OCI-LY1 (cell line): ENCODE data around the gene PTPRS.

Experiments
- H2AFZ ChIP-seq: fragments of 200-600 bp; sonication (generic), shearing (Covaris generic); 2 replicates; pipeline ENCODE4 v1.6.0; 2014; ENCODE audit warnings: antibody characterized with exemption, mild to moderate bottlenecking, low read length
- H3F3A ChIP-seq: fragments of 200-600 bp; sonication (generic), shearing (Covaris generic); 2 replicates; pipeline ENCODE4 v1.6.0; 2014; ENCODE audit warnings: mild to moderate bottlenecking, antibody characterized with exemption, low read length, moderate library complexity; ENCODE audit not compliant: insufficient read depth
- H3K27ac ChIP-seq: fragments of 200-600 bp; sonication (generic); 2 replicates; pipeline ENCODE4 v1.5.1; 2014; ENCODE audit warnings: low read length, mixed run types, mild to moderate bottlenecking, low read depth; ENCODE audit not compliant: poor library complexity, severe bottlenecking
- H3K27me3 ChIP-seq: fragments of 200-600 bp; sonication (generic); 2 replicates; pipeline ENCODE4 v1.6.0; 2014; ENCODE audit warnings: antibody characterized with exemption, mild to moderate bottlenecking, low read length, moderate library complexity; ENCODE audit not compliant: insufficient read depth
- H3K36me3 ChIP-seq: fragments of 200-600 bp; sonication (generic); 2 replicates; pipeline ENCODE4 v1.6.1; 2014; ENCODE audit warnings: mild to moderate bottlenecking, antibody characterized with exemption, low read length, moderate library complexity, mixed read lengths; ENCODE audit not compliant: insufficient read depth
- H3K4me1 ChIP-seq: fragments of 200-600 bp; sonication (generic); 2 replicates; pipeline ENCODE4 v1.5.1; 2014; ENCODE audit warnings: mild to moderate bottlenecking, low read length, moderate library complexity; ENCODE audit not compliant: insufficient read depth, severe bottlenecking
- H3K4me2 ChIP-seq: fragments of 200-600 bp; sonication (generic), shearing (Covaris generic); 2 replicates; pipeline ENCODE4 v1.6.1; 2014; ENCODE audit warnings: low read length
- H3K4me3 ChIP-seq: fragments of 200-600 bp; sonication (generic); 2 replicates; pipeline ENCODE4 v1.5.1; 2014; ENCODE audit warnings: low read length, low read depth, mild to moderate bottlenecking, mixed read lengths; ENCODE audit not compliant: poor library complexity, severe bottlenecking
- H3K79me2 ChIP-seq: fragments of 200-600 bp; shearing (Covaris generic); 2 replicates; pipeline ENCODE4 v1.6.1; 2016; ENCODE audit warnings: mixed run types, low read length, mixed read lengths; ENCODE audit not compliant: insufficient read depth
- H3K9ac ChIP-seq: fragments of 200-600 bp; sonication (generic), shearing (Covaris generic); 2 replicates; pipeline ENCODE4 v1.6.1; 2014; ENCODE audit warnings: mild to moderate bottlenecking, low read length, mixed read lengths
- H3K9me2 ChIP-seq: fragments of 200-600 bp; sonication (generic), shearing (Covaris generic); 2 replicates; pipeline ENCODE4 v1.6.1; 2014; ENCODE audit warnings: low read depth, mild to moderate bottlenecking, low read length, mixed read lengths
- H3K9me3 ChIP-seq: fragments of 200-600 bp; shearing (Covaris generic); 2 replicates; pipeline ENCODE4 v1.6.1; 2014; ENCODE audit warnings: low read length, mixed read lengths
- H4K20me1 ChIP-seq: fragments of 200-600 bp; sonication (generic), shearing (Covaris generic); 2 replicates; pipeline ENCODE4 v1.6.0; 2016; ENCODE audit warnings: mild to moderate bottlenecking, low read length; ENCODE audit not compliant: insufficient read depth
- CTCF ChIP-seq: fragments of 200-600 bp; sonication (generic), shearing (Covaris generic); IDR thresholded peaks from 2 replicates; pipeline ENCODE4 v1.5.1; 2017; ENCODE audit warnings: mild to moderate bottlenecking, antibody characterized with exemption, low read length, moderate library complexity, mixed read lengths
- EZH2 ChIP-seq: fragments of 200-600 bp; sonication (generic), shearing (Covaris generic); IDR thresholded peaks from 2 replicates; pipeline ENCODE4 v1.8.0; 2017; ENCODE audit warnings: borderline replicate concordance, mixed run types, mild to moderate bottlenecking, antibody characterized with exemption, low read length, moderate library complexity, mixed read lengths

Gene PTPRS

GRCh38 chr19:5316138-5316537, 24.5 kb downstream of the PTPRS start:
- H3K79me2 ChIP-seq = no peaks in the 10 kb centered on the region
- TF ChIP-seq CTCF (no peak), EZH2 (no peak)
- H2AFZ ChIP-seq = no peak overlapping the region

GRCh38 chr19:5314907-5315298, 25.7 kb downstream of the PTPRS start:
- H3K79me2 ChIP-seq = no peaks in the 10 kb centered on the region
- no peak overlapping the region for H3K4me2 ChIP-seq
- H3K9me2 ChIP-seq = no peaks in the 10 kb centered on the region
- H3K4me3 ChIP-seq = no peak overlapping the region
- no peaks in the 10 kb centered on the region for H3K36me3 ChIP-seq
- H3F3A ChIP-seq = no peaks in the 10 kb centered on the region
- peaks cover 10% of the 10 kb centered on the region; the same call in 1 of the 2 replicates for H3K27me3 ChIP-seq
- no peak overlapping the region for H3K27ac ChIP-seq
- no peak overlapping the region for H2AFZ ChIP-seq
- H3K9ac ChIP-seq = no peak overlapping the region
- no peaks in the 10 kb centered on the region for H4K20me1 ChIP-seq
- no peaks in the 10 kb centered on the region for H3K4me1 ChIP-seq
- no peaks in the 10 kb centered on the region for H3K9me3 ChIP-seq
- TF ChIP-seq EZH2 (no peak), CTCF (no peak)

More at GRCh38 chr19:5316138-5316537, 24.5 kb downstream of the PTPRS start:
- Histone ChIP-seq H3K27me3 (peaks cover 10% of the 10 kb centered on the region; the same call in 1 of the 2 replicates), H3K9me2 (no peaks in the 10 kb centered on the region), H3K9me3 (no peaks in the 10 kb centered on the region), H3K36me3 (no peaks in the 10 kb centered on the region), H3K4me1 (no peaks in the 10 kb centered on the region), H3K27ac (no peak overlapping the region), H3K4me3 (no peak overlapping the region), H3K4me2 (no peak overlapping the region), H3K9ac (no peak overlapping the region), H4K20me1 (no peaks in the 10 kb centered on the region), H3F3A (no peaks in the 10 kb centered on the region)

- TF ChIP-seq EZH2 = no peak
- TF ChIP-seq CTCF = no peak
- no peak overlapping the region for H3K27ac ChIP-seq
- H2AFZ ChIP-seq = no peak overlapping the region
- H3F3A ChIP-seq = no peaks in the 10 kb centered on the region
- H3K4me1 ChIP-seq = no peaks in the 10 kb centered on the region
- H3K9me3 ChIP-seq = no peaks in the 10 kb centered on the region
- H3K36me3 ChIP-seq = no peaks in the 10 kb centered on the region
- no peaks in the 10 kb centered on the region for H3K9me2 ChIP-seq
- no peaks in the 10 kb centered on the region for H4K20me1 ChIP-seq
- no peaks in the 10 kb centered on the region for H3K79me2 ChIP-seq
- peaks cover 10% of the 10 kb centered on the region; the same call in 1 of the 2 replicates for H3K27me3 ChIP-seq
- H3K4me3 ChIP-seq = no peak overlapping the region
- no peak overlapping the region for H3K4me2 ChIP-seq
- H3K9ac ChIP-seq = no peak overlapping the region
Observed at GRCh38 chr19:5314012-5314906, 26.4 kb downstream of the PTPRS start.
